Measurements from ENCODE around the gene TTC29.

The TTC29 gene

DNA sequence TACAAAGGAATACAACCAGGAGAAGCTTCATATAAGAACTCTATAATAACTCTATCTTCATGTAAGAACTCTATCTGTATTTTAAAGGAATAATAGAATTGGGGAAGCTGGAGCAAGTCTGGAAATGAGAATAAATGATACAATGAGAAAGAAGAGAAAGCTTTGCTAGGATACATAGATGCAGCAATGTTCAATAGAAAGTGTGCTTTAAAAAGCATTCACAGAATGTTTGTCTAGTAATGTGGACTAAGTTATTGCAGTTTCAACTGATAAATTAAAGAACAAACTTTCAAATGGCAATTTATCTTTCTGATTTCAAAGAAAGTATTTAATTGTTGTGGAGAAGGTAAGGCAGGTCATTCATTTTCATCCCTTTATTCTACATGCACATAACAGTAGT, 104.9 kb downstream of the TTC29 start:
- no peak for TF ChIP-seq EZH2phosphoT487 (conservative IDR thresholded peaks at IDR 0.05; ENCODE audit: low read length)
- TF ChIP-seq, protein P1, sequence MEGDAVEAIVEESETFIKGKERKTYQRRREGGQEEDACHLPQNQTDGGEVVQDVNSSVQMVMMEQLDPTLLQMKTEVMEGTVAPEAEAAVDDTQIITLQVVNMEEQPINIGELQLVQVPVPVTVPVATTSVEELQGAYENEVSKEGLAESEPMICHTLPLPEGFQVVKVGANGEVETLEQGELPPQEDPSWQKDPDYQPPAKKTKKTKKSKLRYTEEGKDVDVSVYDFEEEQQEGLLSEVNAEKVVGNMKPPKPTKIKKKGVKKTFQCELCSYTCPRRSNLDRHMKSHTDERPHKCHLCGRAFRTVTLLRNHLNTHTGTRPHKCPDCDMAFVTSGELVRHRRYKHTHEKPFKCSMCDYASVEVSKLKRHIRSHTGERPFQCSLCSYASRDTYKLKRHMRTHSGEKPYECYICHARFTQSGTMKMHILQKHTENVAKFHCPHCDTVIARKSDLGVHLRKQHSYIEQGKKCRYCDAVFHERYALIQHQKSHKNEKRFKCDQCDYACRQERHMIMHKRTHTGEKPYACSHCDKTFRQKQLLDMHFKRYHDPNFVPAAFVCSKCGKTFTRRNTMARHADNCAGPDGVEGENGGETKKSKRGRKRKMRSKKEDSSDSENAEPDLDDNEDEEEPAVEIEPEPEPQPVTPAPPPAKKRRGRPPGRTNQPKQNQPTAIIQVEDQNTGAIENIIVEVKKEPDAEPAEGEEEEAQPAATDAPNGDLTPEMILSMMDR (IDR thresholded peaks at IDR 0.05; ENCODE audit: insufficient read depth, low read length, poor library complexity, severe bottlenecking): no peak
- no peak overlapping the region for H3K27ac ChIP-seq (ENCODE audit: low read depth, low read length)

DNA sequence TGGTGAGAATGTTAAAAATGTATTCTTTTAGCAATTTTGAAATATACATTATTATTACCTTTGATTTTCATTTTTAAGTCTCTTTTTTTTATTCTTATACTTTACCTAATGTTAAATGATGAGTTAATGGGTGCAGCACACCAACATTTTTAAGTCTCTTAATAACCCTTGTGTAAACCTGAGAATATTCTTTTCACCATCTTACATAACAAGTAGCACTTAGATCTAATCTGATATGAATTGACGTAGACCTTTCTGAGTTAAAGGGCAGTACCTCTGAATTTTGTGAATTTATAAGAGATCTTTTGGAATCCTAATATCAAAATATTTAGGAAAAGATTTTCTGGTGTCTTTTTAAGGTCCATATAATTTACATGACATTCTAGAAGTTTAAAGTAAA, 110.6 kb downstream of the TTC29 start:
- no peak for TF ChIP-seq EZH2phosphoT487 (conservative IDR thresholded peaks at IDR 0.05; ENCODE audit: low read length)
- TF ChIP-seq, protein P1 (IDR thresholded peaks at IDR 0.05; ENCODE audit: insufficient read depth, low read length, poor library complexity, severe bottlenecking): no peak

More for the DNA sequence above, 104.9 kb downstream of the TTC29 start:
- Histone ChIP-seq H3K36me3 (ENCODE audit: low read length) (no peaks in the 10 kb centered on the region), H2AFZ (ENCODE audit: low read depth, low read length, severe bottlenecking) (no peak overlapping the region), H4K20me1 (ENCODE audit: low read depth, low read length) (no peaks in the 10 kb centered on the region), H3K9me2 (replicated peaks; ENCODE audit: insufficient read depth, low read length) (no peaks in the 10 kb centered on the region), H3K9ac (ENCODE audit: low read length) (no peak overlapping the region), H3K4me2 (ENCODE audit: low read depth, low read length, poor library complexity, severe bottlenecking) (no peak overlapping the region), H3K79me2 (ENCODE audit: insufficient read depth, low read length) (no peaks in the 10 kb centered on the region), H3K27me3 (ENCODE audit: low read length) (no peaks in the 10 kb centered on the region), H3K4me3 (ENCODE audit: insufficient read depth, low read length, poor library complexity, severe bottlenecking) (no peak overlapping the region), H3F3A (ENCODE audit: insufficient read depth) (no peaks in the 10 kb centered on the region), H3K9me3 (ENCODE audit: insufficient read depth, low read length) (no peaks in the 10 kb centered on the region)

DNA sequence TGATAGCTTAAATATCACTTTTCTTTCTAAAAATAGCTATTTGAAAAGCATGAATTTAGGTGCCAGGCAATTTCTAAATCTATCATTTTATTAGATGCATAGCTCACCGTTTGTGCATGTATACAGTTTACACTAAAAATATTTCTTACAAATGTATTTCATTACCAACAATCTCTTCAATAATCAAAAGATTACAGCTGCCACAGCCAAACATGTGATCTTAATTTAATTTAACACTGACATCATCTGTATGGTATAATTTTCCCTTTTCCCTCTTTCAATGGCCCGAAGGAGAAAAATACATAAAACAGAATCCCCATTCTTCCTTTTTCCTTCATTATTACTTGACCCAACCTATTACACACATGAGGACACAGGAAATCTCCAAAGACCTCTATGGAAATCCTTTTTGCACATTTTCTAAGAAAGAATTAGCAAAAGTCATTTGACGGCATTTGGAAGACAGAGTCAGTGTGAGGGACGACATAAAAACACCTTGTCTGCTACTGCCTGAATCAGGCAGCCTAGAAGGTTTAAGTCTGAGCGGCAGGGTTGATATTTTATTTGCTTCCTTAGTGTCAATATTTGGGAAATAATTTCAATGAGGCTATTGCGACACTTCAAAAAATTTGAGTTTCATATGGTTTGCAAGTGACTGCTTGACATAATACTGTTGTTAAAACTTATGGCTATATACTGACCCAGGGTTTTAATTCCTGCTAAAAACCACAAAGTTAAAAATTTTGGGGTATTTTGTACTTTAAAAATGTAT, 111.2 kb downstream of the TTC29 start:
- TF ChIP-seq EZH2phosphoT487 (conservative IDR thresholded peaks at IDR 0.05; ENCODE audit: low read length): no peak
- TF ChIP-seq, protein P1 (IDR thresholded peaks at IDR 0.05; ENCODE audit: insufficient read depth, low read length, poor library complexity, severe bottlenecking): no peak
- no peak overlapping the region for H3K27ac ChIP-seq (ENCODE audit: low read depth, low read length)

More for the DNA sequence above, 110.6 kb downstream of the TTC29 start:
- Histone ChIP-seq H3F3A (ENCODE audit: insufficient read depth) (no peaks in the 10 kb centered on the region), H3K36me3 (ENCODE audit: low read length) (no peaks in the 10 kb centered on the region), H3K79me2 (ENCODE audit: insufficient read depth, low read length) (no peaks in the 10 kb centered on the region), H3K9ac (ENCODE audit: low read length) (no peak overlapping the region), H3K9me2 (replicated peaks; ENCODE audit: insufficient read depth, low read length) (no peaks in the 10 kb centered on the region), H3K27me3 (ENCODE audit: low read length) (no peaks in the 10 kb centered on the region), H3K4me3 (ENCODE audit: insufficient read depth, low read length, poor library complexity, severe bottlenecking) (no peak overlapping the region), H4K20me1 (ENCODE audit: low read depth, low read length) (no peaks in the 10 kb centered on the region), H3K4me2 (ENCODE audit: low read depth, low read length, poor library complexity, severe bottlenecking) (no peak overlapping the region), H3K27ac (ENCODE audit: low read depth, low read length) (no peak overlapping the region), H3K9me3 (ENCODE audit: insufficient read depth, low read length) (no peaks in the 10 kb centered on the region), H2AFZ (ENCODE audit: low read depth, low read length, severe bottlenecking) (no peak overlapping the region)

More for the DNA sequence above, 111.2 kb downstream of the TTC29 start:
- no peak overlapping the region for H3K4me3 ChIP-seq (ENCODE audit: insufficient read depth, low read length, poor library complexity, severe bottlenecking)
- H3K79me2 ChIP-seq (ENCODE audit: insufficient read depth, low read length): no peaks in the 10 kb centered on the region
- no peaks in the 10 kb centered on the region for H3K9me2 ChIP-seq (replicated peaks; ENCODE audit: insufficient read depth, low read length)
- no peak overlapping the region for H3K9ac ChIP-seq (ENCODE audit: low read length)
- H3K9me3 ChIP-seq (ENCODE audit: insufficient read depth, low read length): no peaks in the 10 kb centered on the region
- H3F3A ChIP-seq (ENCODE audit: insufficient read depth): no peaks in the 10 kb centered on the region
- no peaks in the 10 kb centered on the region for H3K36me3 ChIP-seq (ENCODE audit: low read length)
- no peaks in the 10 kb centered on the region for H4K20me1 ChIP-seq (ENCODE audit: low read depth, low read length)
- H3K27me3 ChIP-seq (ENCODE audit: low read length): no peaks in the 10 kb centered on the region
- H3K4me2 ChIP-seq (ENCODE audit: low read depth, low read length, poor library complexity, severe bottlenecking): no peak overlapping the region
- no peak overlapping the region for H2AFZ ChIP-seq (ENCODE audit: low read depth, low read length, severe bottlenecking)
